GM18868 (cell line): Measurements from ENCODE around the gene PLCL1.

Source experiments
- ATAC-seq: cut with Tn5 transposase; IDR thresholded peaks from one replicate; pipeline ENCODE4 v1.9.1; 2021; ENCODE audit warnings: mild to moderate bottlenecking, moderate library complexity; ENCODE audit not compliant: unreplicated experiment

PLCL1 gene

DNA sequence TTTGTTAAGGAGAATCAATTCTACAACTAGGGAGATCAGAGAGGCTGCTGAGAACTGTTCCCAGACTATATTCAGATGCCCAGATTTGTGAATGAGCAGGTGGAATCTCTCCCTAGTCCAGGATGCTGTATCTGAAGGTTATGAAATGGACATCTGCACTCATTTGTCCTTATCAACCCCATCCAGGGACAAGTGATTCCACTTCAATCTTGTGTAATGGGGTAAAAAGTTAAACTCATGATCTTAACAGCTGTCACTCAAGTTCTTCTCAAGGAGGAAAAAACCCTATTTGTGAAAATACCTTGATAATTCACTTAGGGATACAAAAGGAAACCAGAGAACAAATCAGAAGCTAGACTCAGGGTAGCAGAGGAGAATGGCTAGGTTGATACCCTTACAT is 144.8 kb downstream of the PLCL1 start:
- ATAC-seq = no peak

DNA sequence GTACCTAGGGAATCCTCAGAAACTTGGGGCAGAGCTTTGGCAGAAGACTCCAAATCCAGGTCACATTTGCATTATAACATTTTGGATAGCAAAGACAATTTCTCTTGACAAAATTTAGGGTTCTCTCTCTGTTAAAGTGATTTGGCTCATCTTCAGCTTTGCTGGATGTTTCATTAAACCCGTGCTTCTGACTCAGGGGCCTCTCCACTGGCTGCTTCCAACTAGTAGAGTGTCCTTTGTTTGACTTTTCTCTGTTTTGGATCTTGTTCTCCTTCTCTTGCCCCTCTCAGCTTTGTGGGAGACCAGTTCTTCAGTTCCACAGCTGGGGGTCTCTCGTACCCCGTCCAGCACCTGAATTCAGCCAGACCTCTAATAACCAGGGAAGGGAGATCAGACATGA is 145.6 kb downstream of the PLCL1 start:
- ATAC-seq = no peak

DNA sequence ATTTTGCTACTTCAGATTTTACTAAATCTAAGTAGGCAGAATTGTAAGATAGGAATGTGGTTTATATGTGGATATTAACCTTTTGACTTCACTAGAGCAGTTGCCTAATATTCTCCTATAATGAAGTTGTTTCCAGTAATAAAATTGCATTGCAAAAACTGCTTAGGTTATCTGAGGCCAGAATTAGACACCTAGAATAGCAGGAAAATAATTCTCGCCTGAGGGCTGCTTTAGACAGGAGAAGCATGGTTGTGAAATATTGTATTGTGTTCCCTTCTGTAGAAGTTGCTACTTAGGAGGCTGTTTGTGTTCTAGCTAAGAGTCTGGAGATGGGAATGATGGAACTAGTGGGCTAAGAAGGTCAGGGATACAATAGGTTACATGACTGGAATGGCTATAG is 146.3 kb downstream of the PLCL1 start:
- ATAC-seq = no peak

DNA sequence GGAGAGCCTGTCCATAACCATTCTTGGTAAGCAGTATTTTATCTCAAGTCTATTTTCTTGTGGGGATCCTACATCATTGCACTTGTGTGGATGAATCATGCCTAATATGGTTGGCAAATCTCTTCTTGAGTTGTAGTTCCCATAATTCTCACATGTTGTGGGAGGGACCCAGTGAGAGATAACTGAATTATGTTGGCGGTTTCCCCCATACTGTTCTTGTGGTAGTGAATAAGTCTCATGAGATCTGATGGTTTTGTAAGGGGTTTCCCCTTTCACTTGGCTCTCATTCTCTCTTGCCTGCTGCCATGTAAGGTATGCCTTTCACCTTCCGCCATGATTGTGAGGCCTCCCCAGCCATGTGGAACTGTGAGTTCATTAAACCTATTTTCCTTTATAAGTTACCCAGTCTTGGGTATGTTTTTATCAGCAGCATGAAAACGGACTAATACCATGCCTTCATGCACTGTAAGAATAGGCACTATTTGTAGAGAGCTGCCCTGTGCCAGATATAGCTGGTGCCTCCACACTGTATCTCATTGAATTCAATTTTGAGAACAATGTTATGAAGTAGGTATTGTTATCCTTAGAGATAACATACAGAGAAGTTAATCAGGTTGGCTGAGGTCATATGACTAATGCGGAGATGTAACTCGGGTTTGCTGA is 148.3 kb downstream of the PLCL1 start:
- ATAC-seq = peak; percentile 49

DNA sequence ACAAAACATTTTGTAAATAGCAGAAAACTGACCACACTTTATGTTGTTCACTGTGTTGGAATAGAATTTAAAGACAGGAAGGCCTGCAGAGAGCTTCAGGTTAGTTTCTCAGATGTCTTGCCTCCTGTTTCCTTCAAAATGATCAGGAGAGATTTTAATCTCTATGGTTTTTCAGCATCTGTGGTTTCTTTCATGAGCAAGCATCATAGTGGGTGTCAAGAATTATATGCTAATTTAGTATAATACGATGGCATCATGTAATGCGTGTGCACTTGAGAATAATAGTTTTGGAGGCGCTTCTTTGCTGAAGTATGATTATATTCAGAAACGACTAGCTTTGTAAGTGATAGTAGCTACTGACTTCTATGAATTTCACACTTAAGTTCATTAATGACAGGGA is 149.9 kb downstream of the PLCL1 start:
- no peak for ATAC-seq

DNA sequence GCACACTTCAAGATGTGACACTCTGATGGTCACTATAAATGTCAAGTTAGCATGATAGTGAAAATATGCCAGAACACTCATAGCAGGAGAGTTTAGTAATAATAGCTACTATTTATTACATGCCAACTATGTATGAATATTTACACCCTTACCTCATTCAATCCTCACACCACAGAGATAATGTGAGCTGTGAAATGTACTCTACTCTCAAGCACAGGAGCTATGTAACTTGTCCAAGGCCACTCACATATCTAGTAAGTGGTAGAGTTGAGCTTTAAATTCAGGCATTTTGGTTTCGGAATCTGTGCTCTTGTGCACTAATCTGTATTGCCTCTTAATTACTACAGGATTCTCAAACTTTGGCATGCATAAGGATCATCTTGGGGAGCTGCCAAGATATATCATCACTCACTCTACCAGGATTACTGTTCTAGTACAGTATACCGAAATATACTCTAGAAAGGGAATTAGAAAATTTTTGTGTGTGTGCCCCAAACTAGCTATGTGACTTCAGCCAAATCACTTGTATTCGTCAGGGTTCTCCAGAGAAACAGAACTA is 154.3 kb downstream of the PLCL1 start:
- no peak for ATAC-seq

DNA sequence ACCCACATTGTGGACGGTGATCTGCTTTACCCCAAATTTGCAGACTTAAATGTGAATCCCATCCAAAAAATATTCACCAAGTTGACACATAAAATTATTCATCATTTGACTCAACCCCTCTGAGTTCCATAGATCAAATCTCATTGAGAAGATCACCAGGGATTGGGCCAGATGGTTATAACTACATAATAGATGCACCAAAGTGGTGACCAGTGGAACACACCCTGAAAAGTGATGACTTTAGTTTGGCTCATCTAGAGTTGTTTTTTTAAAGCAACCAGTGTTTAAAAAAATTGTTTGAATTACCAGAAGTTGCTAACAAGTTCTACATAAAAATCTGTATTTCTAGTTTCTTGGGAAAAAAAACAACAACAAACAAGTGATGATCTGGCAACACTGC is 155.0 kb downstream of the PLCL1 start:
- no peak for ATAC-seq

DNA sequence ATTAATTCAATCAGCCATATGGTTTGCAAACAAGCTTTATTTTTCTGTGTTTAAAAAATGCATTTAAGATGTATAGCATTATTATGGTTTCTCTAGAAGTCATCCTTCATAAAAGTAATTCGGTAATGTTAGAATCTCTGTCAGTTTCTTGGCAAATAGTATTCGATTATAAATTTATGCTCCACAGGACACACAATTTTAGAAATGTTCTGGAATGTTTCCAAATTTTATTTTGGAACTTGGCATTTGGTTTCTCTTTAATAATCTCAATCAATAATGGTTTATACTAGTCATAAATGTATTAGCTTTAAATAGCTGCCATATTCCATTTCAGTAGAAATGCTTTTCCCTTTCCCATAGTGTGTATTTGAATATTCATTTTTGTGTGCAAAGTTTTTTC is 156.4 kb downstream of the PLCL1 start:
- no peak for ATAC-seq

DNA sequence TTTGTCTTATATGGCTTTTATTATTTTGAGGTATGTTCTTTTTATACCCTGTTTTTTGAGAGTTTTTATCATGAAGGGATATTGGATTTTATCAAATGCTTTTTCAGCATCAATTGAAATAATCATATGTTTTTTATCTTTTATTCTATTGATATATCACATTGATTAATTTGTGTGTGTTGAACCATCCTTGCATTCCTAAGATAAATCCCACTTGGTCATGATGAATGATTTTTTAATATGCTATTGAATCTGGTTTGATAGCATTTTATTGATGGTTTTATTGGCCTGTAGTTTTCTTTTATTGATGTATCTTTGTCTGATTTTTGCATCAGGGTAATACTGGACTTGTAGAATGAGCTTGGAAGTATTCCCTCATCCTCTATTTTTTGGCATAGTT is 160.3 kb downstream of the PLCL1 start:
- ATAC-seq = no peak

DNA sequence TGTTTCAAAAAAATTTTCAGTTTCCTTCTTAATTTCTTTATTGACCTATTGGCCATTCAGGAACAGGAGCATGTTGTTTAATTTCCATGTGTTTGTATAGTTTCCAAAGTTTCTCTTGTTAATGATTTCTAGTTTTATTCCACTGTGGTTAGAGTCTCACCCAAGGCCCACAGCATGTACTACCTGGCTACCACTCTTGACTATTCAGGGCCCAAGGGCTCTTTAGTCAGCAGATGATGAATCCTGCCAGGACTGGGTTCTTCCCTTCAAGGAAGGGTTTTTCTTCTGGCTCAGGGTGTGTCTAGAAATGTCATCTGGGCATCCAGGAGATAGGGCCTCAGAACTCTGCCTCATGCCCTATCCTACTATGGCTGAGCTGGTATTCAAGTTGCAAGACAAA is 161.4 kb downstream of the PLCL1 start:
- no peak for ATAC-seq

DNA sequence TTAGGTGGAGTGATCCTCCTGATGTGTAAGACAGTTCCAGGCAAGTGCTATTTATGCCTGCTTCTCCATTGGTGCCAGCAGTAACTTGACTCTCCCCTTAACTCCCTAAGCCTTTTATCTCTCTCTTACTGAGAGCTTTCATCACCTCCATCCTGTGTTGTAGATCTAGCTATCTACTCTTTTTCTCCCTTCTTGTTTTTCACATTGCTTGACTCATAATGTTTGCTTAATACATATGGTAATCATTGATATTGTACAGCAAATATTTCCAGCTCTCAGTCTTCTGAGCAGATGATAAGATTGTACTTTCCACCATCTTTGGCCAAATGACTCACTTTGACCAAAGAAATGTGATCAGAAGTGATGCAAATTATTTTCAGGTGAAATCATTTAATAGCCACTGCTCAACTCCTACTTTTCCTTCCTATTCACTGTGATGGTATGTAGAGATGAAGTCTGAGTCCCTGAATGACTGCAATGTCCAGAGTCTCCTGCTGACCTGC is 165.0 kb downstream of the PLCL1 start:
- no peak for ATAC-seq

DNA sequence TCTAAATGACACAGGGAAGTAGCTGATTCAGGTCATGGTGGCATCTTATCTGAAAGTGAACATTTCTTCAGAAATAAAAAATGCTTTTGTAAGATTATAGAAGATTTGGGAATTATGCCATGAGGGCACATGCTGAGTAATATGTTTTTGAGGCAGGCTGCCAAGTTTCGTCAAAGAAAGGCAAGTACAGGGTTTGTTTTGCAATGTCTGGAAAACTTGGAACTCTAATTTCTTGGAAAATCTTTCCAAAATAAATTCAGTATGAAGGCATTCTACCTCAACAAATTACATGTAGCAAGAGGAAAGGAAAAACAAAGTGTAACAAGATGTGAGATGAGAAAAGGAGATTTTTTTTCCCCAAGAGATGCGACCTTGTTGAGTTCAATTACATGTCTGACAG is 167.7 kb downstream of the PLCL1 start:
- ATAC-seq = no peak

DNA sequence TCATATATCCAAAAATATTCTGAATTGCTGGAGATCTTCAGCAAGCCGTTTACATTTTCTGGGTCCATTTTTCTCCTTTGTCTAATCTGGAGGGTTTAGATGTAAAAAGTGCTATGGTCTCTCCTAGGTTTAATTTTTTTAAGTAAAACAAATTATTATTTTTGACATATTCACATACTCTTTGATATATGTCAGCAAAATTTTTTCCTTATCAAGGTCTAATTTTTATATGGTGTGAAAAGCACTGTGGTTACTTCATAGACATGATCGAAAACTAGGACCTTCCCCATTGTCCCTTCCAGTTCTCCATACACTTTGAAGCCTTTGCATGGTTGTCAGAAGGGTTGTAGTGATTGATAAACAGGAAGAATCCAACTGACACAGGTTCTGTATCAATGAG is 168.2 kb downstream of the PLCL1 start:
- no peak for ATAC-seq

DNA sequence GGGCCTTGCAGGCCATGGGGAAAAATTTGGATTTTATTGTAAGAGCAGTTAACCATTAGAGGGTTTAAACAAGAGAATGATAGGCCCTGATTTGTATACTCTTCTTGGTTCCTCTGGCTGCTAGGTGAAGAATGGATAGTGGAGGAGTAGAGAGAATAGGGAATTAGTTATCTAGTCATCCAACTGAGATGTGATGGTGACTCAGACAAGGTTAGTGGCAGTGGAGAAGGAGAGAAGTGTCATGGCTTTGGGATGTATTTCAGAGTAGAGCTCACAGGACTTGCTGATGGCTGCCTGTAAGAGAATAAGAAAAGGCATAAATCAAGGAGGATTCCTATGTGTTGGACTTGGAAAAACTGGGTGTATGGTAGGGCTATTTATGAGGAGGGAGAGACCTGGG is 169.4 kb downstream of the PLCL1 start:
- no peak for ATAC-seq

DNA sequence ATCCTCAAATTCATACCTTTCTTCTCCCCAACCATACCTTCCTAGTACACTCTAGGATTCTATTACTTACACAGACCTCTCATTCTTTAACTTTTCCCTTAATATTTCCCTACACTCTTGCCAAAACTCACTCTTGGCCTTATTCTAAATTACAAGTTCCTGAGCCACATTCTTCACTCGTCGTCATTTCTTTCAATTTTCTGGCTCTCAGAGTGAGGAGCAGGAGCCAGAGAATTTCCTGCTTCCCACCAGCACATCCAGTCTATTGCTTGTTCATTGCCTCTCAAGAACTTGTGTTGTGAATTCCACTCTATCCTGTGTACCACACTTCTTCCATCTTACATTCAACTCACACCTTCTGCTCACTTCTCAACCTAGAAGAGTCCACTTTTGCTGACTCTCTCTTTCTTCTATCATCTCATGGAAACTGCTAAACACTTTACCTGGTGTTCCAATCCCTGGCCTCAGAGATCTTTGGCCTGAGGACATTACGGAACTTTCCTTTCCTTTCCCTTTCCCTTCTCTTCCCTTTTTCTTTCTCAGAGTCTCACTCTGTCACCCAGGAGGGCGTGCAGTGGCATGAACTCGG is 171.6 kb downstream of the PLCL1 start:
- no peak for ATAC-seq

DNA sequence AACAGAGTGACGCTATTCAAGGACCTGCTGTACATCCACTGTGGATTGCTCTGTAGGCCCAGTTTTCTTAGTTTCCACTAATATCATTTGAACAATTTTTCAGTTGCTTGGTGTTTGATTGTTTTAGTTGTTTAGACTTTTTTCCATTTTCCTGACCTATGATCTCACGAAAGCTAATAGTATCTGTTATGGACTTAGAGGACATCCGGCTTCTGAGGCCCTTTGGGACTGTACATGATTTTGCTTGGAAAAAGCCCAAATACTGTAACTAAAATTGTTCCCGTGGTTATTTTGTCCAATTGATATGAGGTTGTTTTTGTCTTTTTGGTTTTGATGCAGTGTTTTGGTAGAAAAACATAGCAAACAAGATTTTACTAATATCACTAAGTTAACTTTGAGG is 174.6 kb downstream of the PLCL1 start:
- no peak for ATAC-seq

DNA sequence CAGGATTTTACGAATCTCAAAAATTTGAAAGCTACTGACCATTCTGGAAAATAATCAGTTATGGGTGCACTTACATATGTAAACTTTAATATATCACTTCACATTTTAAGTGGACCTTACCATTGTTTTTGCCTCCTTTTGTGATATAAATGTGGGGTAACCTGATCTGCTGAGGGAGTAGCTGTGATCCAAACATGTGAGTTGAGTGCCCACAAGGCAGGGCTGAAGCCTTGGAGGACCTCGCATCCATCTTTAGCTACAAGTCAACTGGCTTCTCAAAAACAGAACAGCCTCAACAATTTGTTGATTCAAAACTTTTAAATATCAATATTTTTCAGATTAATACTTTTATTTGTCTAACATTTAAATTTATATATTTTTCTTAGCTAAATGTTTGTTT is 178.2 kb downstream of the PLCL1 start:
- ATAC-seq = no peak

DNA sequence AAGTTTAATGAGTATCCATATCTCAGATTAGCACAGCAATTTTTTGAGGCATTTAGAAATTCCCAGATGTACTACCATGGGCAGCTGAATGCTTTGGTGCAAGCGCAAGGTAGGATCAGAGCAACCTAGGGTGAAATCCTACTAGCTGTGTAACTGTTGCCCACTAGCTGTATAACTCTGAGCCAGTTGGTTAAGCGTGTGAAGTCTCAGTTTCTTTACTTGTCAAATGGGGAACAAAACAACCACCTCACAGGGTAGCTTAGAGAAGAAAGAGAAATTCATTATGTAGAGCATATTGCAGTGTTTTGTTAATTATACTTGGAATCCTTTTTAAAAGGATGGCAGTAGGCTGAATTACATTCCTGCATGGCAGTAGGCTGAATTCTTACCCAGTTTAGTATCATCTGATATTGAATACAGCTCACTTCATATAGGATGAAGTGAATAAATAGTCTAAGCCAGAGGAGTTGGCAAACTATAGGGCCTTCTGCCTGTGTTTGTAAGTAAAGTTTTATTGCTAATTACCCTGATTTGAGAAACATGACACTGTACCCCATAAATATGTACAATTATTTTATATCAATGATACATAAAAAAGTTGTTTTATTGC is 180.7 kb downstream of the PLCL1 start:
- ATAC-seq = no peak

DNA sequence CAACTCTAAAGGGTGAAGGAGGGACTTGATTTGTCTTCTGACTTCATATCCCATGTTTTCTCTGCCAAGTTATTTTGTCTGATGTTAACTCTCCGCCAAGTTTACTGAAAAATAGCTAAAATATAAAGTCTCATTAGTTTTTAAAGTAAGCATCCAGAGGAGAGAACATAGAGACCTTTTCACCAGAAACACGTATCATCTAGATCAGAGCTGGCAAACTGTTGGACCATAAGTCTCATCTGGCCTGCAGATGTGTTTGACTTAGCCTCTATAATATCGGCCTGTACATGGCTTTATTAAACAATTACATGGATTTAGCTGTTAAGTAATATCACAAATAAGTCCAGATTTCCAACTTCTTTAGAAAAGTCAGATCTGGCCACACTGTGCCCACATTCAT is 182.6 kb downstream of the PLCL1 start:
- no peak for ATAC-seq

DNA sequence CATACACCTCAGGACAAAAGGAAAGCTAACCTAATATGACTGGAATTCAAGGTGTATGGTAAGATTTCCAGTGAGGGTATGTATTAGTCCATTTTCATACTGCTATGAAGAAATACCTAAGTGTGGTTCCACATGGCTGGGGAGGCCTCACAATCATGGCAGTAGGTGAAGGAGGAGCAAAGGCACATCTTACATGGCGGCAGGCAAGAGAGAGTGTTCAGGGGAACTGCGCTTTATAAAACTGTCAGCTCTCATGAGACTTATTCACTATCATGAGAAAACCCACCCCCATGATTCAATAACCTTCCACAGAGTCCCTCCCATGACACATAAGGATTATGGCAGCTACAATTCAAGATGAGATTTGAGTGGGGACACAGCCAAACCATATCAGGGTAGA is 186.0 kb downstream of the PLCL1 start:
- no peak for ATAC-seq

DNA sequence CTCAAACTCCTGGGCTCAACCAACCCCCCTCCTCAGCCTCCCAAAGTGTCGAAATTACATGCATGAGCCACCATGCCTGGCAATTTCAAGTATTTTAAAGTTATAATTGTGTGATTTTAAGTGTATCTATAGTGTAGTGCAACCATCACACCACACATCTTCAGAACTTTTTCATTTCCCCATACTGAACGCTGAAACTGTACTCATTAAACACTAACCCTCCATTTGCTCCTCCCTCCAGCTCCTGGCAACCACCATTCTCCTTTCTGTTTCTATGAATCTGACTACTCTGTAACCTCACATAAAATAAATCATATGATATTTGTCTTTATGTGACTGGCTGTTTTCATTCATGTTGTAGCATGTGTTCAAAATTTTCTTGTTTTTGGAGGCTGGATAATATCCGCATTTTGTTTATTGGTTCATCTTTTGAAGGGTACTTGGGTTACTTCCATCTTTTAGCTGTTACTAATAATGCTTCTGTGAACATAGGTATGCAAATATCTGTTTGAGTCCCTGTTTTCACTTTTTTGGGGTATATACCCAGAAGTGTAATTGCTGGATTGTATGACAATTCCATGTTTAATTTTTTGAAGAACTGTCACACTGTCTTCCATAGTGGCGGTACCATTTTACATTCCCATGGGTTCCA is 188.2 kb downstream of the PLCL1 start:
- peak; percentile 88 for ATAC-seq

DNA sequence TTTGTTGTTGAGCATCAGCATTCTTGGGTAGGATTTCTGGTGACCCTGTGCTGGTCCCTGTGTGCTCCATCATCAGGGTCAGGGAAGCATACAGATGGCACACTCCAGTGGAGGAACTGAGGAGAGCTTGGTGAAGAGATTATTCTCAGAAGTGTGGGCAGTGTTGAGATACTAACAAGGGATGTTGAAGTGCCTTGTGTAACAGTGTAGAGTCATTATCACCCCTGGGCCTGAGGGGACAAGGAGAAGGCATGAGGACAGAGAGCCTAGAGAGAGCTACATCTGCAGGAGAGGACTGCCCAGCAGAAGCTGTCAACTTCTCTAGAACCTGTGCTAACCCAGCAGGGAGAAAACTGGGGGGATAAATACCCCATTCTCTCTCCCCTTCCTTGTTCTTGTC is 189.0 kb downstream of the PLCL1 start:
- peak; percentile 32 for ATAC-seq
